ENCODE data around the gene PMS1. TPM values are rescaled to one million over a fixed set of nuclear protein-coding genes. Genes with fewer than 3 reads are reported as not detected.
"Not testable (repeated sequence)": the region's sequence is repeated elsewhere in the genome, so short reads cannot be mapped to it uniquely, and the experiment has no call there.

PMS1 gene
- total RNA-seq, 1 experiment from 2014 or later, result 23.9 TPM

DNA sequence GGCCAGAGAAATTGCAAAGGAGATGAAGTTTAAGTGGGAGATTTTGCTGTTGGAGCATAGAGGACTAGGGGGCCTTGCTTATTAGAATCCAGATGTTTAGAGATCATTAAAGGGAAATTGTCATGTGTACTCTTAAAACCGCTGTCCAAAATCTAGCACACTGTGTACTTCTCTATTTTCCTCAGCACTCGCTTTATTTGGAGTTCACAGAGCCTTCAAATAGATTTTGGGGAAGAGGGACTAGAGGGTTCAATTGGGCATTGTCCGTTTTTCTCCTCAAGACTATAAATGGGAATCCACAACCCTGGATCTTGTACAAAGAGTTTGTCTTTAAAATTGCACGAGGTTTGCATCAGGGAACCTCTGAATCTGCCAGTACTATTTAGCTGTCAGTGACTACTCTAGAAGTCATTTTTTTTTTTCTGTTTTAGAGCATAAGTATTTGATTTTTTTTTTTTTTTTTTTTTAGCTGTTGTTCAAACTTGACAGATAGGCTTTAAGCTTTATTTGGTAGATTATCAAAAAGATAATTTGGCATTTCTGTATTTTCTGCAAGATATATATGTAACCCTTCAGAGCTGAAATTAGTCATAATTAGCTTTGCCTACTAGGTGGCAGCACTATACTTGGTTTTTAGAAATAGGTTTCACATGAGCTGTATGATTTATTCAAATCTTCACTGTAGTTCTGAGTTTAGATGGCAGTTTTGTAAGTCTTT lies 14.2 kb downstream of the PMS1 start:
- peaks cover 96% of the 10 kb centered on the region for H3K36me3 ChIP-seq
- H3K27me3 ChIP-seq, result no peaks in the 10 kb centered on the region
- no peak overlapping the region for H3K4me3 ChIP-seq
- DNase-seq, result no peak
- H3K9me3 ChIP-seq, result no peaks in the 10 kb centered on the region

DNA sequence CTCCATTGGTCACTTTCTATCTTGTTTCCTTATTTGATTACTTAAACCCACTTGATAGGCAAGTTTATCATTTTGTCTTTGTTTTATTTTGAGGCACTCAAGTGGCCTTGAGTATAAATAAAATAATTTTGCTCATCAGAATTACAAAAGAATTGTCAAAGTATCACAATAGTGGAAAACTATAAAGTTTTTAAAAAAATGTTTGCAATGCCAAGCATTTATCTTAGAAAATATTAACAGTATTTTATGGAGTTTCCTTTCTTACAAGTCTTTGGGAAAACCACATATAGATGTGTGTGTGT lies 14.7 kb downstream of the PMS1 start:
- Histone ChIP-seq H3K27me3 (no peaks in the 10 kb centered on the region), H3K4me3 (no peak overlapping the region), H3K9me3 (no peaks in the 10 kb centered on the region), H3K36me3 (peaks cover 96% of the 10 kb centered on the region)
- DNase-seq, result no peak

DNA sequence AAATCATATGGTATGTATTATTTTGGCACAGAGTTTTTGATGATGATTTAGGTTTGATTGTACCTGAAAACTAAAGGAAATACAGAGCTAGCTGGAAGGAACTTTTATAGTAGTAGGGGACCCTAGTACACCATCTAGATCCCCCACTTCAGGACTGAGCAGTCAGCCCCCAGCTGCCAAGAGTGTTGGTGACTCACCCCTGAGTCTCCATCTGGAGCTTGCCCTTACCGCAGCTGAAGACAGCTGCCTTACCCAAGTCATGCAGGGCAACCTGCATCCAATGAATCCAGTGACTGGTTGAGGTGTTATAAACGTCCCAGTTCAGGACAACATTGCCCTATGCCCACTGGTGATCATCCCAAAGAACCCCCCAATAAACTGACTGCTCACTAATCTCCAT lies 15.3 kb downstream of the PMS1 start:
- Histone ChIP-seq H3K4me3 (no peak overlapping the region), H3K27me3 (no peaks in the 10 kb centered on the region), H3K9me3 (no peaks in the 10 kb centered on the region), H3K36me3 (peaks cover 96% of the 10 kb centered on the region)
- DNase-seq, result peak; percentile 81

DNA sequence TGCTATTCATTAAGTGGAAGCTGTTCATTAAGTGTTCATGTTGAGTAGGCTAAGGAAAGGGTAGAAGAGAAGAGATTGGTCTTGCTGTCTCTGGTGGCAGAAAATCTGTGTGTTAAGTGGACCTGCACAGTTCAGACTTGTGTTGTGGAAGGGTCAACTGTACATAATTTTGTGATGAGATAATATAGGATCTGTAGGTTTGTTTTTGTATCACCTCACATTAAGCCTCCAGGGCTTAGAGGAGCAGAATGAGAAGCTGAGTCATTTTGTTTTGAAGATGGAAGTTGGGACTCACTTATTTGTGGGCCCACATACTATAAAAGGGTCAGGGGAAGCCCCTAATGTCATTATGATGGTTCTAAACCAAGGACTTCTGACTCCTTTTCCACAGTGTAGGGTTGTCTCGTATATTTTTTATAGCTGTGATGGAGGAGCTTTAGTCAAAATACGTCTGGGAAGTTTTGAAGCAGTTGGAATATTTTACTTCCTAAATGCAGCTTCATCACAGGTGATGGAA lies 18.2 kb downstream of the PMS1 start:
- peaks cover 94% of the 10 kb centered on the region for H3K36me3 ChIP-seq
- DNase-seq, result no peak
- no peaks in the 10 kb centered on the region for H3K27me3 ChIP-seq
- H3K4me3 ChIP-seq, result no peak overlapping the region
- H3K9me3 ChIP-seq, result peaks cover 4% of the 10 kb centered on the region

DNA sequence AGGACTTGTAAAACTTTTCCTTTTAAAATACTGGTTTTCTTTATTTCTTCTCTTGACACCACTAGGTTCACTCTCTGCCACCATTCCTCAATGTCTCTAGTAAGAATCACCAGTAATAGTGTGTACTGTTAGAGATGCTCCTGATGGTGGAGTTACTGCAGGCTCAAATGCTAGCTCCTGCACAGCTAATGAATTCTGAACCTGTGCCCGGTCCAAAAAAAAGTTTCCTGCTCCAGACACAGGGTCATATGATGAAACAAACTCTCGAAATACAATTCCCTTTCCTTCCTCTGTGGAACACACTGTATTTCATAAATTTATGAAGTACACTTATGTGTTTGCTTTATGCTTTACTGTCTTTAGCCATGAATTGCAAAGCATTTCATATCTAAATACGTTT lies 19.2 kb downstream of the PMS1 start:
- DNase-seq, result no peak

DNA sequence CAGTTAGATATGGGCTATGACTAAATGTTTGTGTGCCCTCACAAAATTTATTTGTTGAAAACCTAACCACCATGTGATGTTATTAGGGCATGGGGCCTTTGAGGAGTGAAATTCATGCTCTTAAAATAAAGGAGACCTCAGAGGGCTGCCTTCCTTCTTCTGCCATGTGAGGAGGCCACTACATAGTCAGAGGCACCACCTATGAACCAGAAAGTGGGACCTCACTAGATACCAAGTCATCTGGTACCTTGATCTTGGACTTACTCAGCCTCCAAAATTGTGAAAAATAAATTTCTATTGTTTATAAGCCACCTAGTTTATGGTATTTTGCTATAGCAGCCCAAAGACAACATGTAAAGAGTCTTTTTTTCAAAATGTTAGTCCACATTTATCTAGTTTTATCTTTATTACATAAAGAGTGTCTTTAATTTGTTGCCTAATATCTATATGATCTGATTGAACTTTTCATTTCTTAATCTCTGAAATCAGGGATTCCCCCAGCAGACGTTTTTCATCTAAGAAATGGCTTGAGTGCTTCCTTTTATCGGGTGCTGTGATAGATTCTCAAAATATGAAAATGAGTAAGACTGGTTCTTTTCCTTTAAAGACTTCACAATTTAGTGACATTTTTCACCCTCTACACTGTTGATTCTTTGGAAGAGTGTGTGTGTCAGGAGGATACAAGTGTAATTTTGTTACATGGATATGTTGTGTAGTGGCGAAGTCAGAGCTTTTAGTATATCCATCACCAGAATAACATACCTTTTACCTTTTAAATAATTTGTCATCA lies 34.2 kb downstream of the PMS1 start:
- H3K27me3 ChIP-seq, result no peaks in the 10 kb centered on the region
- peaks cover 51% of the 10 kb centered on the region for H3K36me3 ChIP-seq
- no peak overlapping the region for H3K4me3 ChIP-seq
- DNase-seq, result no peak
- peaks cover 3% of the 10 kb centered on the region; the same call in 1 of the 2 replicates for H3K9me3 ChIP-seq

More for the DNA sequence above, 19.2 kb downstream of the PMS1 start:
- H3K9me3 ChIP-seq, result peaks cover 4% of the 10 kb centered on the region
- H3K4me3 ChIP-seq, result no peak overlapping the region
- H3K36me3 ChIP-seq, result peaks cover 94% of the 10 kb centered on the region
- no peaks in the 10 kb centered on the region for H3K27me3 ChIP-seq

DNA sequence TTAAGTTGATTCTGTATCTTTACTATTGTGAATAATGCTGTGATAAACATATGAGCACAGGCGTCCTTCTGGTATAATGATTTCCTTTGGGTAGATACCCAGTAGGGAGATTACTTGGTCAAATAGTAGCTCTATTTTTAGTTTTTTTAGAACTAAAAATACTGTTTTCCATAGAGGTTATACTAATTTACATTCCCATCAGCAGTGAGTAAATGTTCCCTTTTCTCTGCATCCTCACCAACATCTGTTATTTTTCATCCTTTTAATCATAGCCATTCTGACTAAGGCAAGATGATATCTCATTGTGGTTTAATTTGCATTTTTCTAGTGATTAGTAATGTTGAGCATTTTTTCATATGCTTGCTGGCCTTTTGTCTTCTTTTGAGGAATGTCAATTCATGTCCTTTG lies 35.1 kb downstream of the PMS1 start:
- H3K36me3 ChIP-seq, result peaks cover 43% of the 10 kb centered on the region
- peaks cover 3% of the 10 kb centered on the region; the same call in 1 of the 2 replicates for H3K9me3 ChIP-seq
- H3K4me3 ChIP-seq, result no peak overlapping the region
- no peaks in the 10 kb centered on the region for H3K27me3 ChIP-seq
- no peak for DNase-seq

DNA sequence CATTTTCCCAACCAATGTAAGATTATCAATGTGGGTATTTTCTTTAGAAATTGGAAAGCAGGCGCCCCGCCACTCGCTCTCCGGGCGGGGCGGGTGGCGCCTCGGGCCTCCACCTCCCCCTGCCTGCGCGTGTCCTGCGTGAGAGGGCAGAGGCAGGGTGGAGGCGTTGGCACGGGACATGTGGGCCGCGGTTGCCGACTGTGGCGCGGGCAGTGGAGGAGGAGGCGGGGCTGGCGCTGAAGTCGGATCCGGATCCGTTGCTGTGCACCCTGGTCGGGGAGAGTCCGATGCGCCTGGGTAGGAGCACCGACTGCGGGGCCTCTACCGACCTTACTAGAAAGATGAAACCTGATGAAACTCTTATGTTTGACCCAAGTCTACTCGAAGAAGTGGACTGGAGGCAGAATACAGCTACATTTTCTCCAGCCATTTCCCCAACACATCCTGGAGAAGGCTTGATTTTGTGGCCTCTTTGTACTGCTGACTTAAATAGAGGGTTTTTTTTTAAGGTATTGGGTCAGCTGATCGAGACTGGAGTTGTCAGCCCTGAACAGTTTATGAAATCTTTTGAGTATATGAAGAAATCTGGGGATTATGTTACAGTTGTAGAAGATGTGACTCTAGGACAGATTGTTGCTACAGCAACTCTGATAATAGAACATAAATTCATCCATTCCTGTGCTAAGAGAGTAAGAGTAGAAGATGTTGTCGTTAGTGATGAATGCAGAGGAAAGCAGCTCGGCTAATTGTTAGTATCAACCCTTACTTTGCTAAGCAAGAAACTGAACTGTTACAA lies 37.9 kb downstream of the PMS1 start:
- Histone ChIP-seq H3K4me3 (no peak overlapping the region), H3K36me3 (peaks cover 45% of the 10 kb centered on the region), H3K9me3 (no peaks in the 10 kb centered on the region; the same call in 1 of the 2 replicates), H3K27me3 (no peaks in the 10 kb centered on the region)
- DNase-seq, result no peak

DNA sequence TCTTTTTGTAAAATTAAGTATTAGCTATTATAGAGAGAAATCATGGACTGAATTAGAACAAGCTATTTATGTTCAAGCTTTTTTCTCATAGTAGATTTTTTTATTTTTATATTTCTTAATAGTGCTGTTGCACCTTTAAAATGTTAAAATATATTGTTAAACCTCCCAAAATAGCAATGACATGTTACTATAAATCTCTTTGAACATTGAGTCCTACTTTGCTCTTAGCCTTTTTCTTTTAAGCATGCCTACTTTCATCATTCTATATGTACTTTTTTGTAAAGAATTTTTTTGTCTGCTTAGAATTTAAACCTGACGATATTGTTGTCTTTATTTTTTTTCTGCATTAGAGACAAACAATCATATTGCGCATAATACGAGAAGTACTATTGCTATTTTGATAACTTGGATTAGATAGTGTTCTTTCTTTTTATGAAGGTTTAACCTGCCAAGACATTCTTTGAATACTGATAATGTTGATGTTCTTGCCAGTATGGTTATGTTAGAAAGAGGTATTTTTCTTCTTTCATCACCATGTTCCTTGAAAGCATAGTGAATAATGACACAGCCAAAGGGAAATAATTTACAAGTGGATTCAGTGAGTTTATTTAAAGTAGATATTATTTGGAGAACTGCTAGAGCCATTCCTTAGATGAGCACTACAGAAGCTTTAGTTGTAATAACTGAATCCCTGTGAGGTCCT lies 40.6 kb downstream of the PMS1 start:
- Histone ChIP-seq H3K27me3 (no peaks in the 10 kb centered on the region), H3K36me3 (peaks cover 38% of the 10 kb centered on the region), H3K9me3 (no peaks in the 10 kb centered on the region), H3K4me3 (no peak overlapping the region)
- no peak for DNase-seq

DNA sequence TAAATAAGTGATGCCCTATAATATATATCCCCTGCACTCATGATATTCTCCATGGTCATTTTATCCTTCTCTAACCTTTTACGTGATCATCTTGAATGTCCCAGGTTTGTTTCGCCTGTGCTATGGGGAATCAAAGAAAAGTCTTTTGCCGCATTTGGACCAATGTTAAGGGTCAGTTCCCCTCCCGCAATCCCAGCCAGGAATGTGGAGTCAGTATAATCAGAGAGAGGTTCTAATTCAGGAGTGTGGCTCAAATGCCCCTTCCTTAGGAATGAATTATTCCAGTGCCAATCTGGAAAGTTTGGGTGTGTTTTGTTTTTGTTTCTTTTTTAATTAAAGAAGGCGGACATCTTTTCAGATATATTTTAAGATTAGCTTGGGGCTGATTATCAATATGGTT lies 41.8 kb downstream of the PMS1 start:
- peaks cover 39% of the 10 kb centered on the region for H3K36me3 ChIP-seq
- H3K9me3 ChIP-seq, result no peaks in the 10 kb centered on the region
- DNase-seq, result no peak
- no peak overlapping the region for H3K4me3 ChIP-seq
- no peaks in the 10 kb centered on the region for H3K27me3 ChIP-seq

DNA sequence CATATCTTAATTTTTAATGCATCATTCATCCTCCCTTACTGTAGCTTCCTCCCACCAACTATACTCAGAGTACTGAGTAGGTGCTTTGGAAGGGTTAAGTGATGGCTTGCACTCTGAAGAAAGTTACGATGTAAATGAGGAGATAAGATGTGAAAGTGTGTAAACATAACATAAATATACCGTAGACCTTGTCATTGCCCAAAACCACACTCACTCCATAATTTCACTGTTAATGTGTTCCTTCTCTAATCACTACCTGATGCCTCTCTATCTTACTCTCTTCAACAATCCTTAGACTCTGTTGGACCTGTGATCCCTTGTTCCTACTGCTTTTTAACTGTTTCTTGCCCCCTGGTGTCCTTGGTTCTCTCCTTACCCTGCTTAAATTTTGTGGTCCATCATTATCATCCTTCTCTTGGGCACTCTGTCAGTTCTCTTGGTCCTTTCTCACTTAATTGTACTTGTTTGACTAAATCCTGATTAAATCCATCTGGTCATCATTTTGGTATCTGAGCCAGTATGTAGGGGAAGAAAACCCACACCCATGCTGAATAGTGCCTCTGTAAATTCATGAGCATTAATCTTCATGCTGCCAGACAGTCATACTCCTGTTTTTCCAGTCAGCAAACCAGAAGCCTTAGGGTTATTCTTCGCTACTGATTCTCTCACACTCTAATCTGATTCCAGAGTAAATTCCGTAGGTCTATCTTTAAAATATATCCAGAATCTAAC lies 45.0 kb downstream of the PMS1 start:
- DNase-seq, result no peak
- Histone ChIP-seq H3K36me3 (peaks cover 51% of the 10 kb centered on the region), H3K4me3 (no peak overlapping the region), H3K9me3 (no peaks in the 10 kb centered on the region), H3K27me3 (no peaks in the 10 kb centered on the region)

DNA sequence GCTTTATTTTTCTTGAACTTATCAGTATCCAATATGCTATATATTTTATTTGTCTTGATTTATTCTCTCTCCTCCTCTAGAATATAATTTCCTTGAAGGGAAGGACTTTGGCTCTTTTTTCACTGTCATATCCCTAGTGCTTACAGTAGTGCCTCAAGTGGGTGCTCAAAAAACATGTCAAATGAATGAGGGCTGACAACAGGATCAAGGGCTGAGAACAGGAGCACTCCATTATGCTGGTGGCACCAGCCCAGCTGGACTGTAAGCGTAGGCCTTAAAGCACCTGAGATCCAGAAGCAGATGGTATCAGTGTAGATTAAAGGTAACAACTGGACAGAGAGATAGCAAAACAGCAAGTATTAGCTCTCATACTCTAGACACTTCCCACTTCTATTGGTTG lies 46.3 kb downstream of the PMS1 start:
- H3K27me3 ChIP-seq, result no peaks in the 10 kb centered on the region
- no peak for DNase-seq
- peaks cover 52% of the 10 kb centered on the region for H3K36me3 ChIP-seq
- no peak overlapping the region for H3K4me3 ChIP-seq
- H3K9me3 ChIP-seq, result no peaks in the 10 kb centered on the region

DNA sequence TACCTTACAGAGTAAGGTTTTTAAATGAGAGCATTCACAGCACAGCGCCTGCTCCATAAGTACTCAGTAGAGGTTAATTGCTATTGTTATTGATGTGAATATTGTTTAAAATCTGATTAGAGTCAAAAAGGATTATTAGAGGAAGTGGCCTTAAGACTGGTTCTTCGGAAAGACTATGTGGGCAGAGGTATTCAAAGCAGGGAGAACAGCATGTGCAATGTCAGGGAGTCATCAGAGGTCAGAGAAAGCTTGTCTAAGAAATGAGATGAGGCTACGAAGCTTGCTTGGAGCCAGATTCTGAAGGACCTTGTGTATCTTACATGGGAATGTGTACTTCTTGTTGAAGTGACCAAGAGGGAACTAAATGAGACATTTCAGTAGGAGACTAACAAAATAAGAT lies 49.8 kb downstream of the PMS1 start:
- Histone ChIP-seq H3K9me3 (no peaks in the 10 kb centered on the region), H3K27me3 (no peaks in the 10 kb centered on the region), H3K4me3 (no peak overlapping the region), H3K36me3 (peaks cover 37% of the 10 kb centered on the region)
- no peak for DNase-seq

DNA sequence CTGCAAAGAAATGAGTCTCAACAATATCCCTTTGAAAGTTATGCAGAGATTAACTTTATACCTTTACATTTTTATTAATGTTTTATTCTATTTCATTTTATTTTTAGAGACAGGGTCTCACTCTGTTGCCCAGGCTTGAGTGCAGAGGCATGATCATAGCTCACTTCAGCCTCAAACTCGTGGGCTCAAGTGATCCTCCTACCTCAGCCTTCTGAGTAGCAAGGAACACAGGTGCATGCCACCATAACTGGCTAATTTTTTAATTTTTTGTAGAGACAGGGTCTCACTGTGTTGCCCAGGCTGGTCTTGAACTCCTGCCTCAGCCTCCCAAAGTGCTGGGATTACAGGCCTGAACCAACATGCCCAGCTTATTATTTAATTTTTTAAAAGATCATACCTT lies 50.4 kb downstream of the PMS1 start:
- H3K27me3 ChIP-seq, H3K9me3 ChIP-seq, H3K4me3 ChIP-seq, DNase-seq: not testable (repeated sequence)
- peaks cover 33% of the 10 kb centered on the region for H3K36me3 ChIP-seq

DNA sequence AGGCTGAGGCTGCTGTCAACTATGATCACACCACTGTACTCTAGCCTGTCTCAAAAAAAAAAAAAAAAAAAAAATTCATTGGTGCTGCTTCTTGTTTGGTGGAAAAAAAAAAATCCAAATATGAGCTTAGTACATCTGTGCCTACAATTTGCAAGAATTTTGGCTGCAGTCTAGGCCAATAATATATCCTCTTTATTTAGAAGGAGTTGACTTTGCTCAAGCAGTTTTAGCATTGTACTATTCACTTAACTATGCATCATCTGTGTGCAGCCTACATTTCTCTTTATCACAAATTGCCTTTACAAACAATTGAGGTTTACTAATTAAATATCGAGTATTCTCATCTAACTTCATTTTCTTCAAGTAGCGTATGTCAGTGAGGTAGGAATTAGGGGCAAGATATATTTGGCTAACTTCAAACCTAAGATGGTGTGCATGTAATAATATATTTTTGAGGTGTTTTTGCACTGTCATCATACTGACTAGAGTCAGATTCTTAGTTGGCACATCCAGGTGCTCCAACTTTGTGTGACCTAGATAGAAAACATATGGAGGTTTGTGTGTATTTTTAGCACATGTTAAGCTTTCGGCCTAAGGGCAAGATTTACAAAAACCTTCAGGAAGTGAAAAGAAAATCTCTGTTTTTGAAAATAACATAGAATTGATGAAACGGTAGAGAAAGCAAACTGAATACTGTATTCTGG lies 51.8 kb downstream of the PMS1 start:
- no peak for DNase-seq

More for the DNA sequence above, 51.8 kb downstream of the PMS1 start:
- Histone ChIP-seq H3K27me3 (no peaks in the 10 kb centered on the region), H3K4me3 (no peak overlapping the region), H3K9me3 (no peaks in the 10 kb centered on the region), H3K36me3 (peaks cover 28% of the 10 kb centered on the region)
